Measurements from ENCODE around the gene EEF1AKMT2. TPM values are rescaled to one million over a fixed set of nuclear protein-coding genes. Genes with fewer than 3 reads are reported as not detected.
A peak's percentile ranks its signal among the peaks of the same experiment; 100 is the strongest.

Gene EEF1AKMT2
- total and polyA plus RNA-seq, 4 experiments from 2014 or later = 18.2 to 31.1 (median 22.1) TPM

- intact Hi-C loops (cut with micrococcal nuclease) = loop anchor here (1.0 to 5.0 kb wide), 4 partner anchors 48 to 749 kb away; partner anchors contain the start of genes EEF1AKMT2 and LHPP
Measured at GRCh38 chr10:124743191-124744101, 48.2 kb downstream of the EEF1AKMT2 start.

GRCh38 chr10:124742413-124743190, 49.1 kb downstream of the EEF1AKMT2 start:
- H3K4me1 Mint-ChIP-seq = peaks cover 50 to 65% (median 58%) of the 10 kb centered on the region in 4 donors
- DNase-seq = peak in 2 of 5 donors; percentile 12 to 34
- POLR2A ChIA-PET (ENCODE audit: partially characterized antibody) = interaction anchor here (0.6 to 5.7 kb wide), 31 partner anchors 10 to 324 kb away, joined by 3 to 163 read pairs (median 14); partner anchors contain the start of genes ABRAXAS2, EEF1AKMT2 and OAT
- CTCF ChIA-PET (ENCODE audit: partially characterized antibody) = interaction anchor here (0.6 to 18.1 kb wide), 29 partner anchors 14 to 281 kb away, joined by 3 to 556 read pairs (median 20); partner anchors contain the start of gene LHPP
- intact Hi-C loops (cut with micrococcal nuclease) = loop anchor here (5.0 kb wide), 1 partner anchor 340 kb away; no protein-coding TSS in a partner anchor
- H3K27ac ChIP-seq (ENCODE audit: low read depth, low read length) = peak overlapping the region; percentile 64
- peak overlapping the region; percentile 95 to 100 (median 98) for H3K4me3 Mint-ChIP-seq
- peaks cover 60% of the 10 kb centered on the region for H3K4me1 ChIP-seq (ENCODE audit: insufficient read depth, low read length)
- H3K36me3 Mint-ChIP-seq = peaks cover 0 to 15% of the 10 kb centered on the region in 2 donors
- no peaks in the 10 kb centered on the region for H3K9me3 Mint-ChIP-seq
- H3K36me3 ChIP-seq (ENCODE audit: insufficient read depth, low read length) = no peaks in the 10 kb centered on the region
- H3K27ac Mint-ChIP-seq = peak overlapping the region; percentile 87 to 97 (median 94)
- no peaks in the 10 kb centered on the region for H3K27me3 Mint-ChIP-seq
- H3K9me3 ChIP-seq (ENCODE audit: control insufficient read depth in 1 of 2, low read length in 2 of 2) = no peaks in the 10 kb centered on the region
- no peaks in the 10 kb centered on the region for H3K27me3 ChIP-seq (ENCODE audit: insufficient read depth, low read length)
- H3K4me3 ChIP-seq (ENCODE audit: low read length in 2 of 2) = peak overlapping the region; percentile 57 to 79

More at GRCh38 chr10:124743191-124744101, 48.2 kb downstream of the EEF1AKMT2 start:
- Mint-ChIP-seq H3K27ac (peak overlapping the region; percentile 91 to 99 (median 96)), H3K36me3 (peaks cover 0 to 15% of the 10 kb centered on the region in 2 donors), H3K4me1 (peaks cover 43 to 57% (median 50%) of the 10 kb centered on the region in 4 donors), H3K9me3 (no peaks in the 10 kb centered on the region), H3K4me3 (peak overlapping the region; percentile 95 to 100 (median 98)), H3K27me3 (no peaks in the 10 kb centered on the region)
- ChIA-PET POLR2A (ENCODE audit: partially characterized antibody) (interaction anchor here (0.6 to 5.7 kb wide), 23 partner anchors 11 to 324 kb away, joined by 3 to 163 read pairs (median 18); partner anchors contain the start of gene OAT), CTCF (ENCODE audit: partially characterized antibody) (interaction anchor here (0.6 to 18.1 kb wide), 20 partner anchors 13 to 282 kb away, joined by 3 to 556 read pairs (median 35); partner anchors contain the start of gene LHPP)
- DNase-seq = peak in 4 of 5 donors; percentile 22 to 63 (median 30)
- H3K9me3 ChIP-seq (ENCODE audit: control insufficient read depth in 1 of 2, low read length in 2 of 2) = no peaks in the 10 kb centered on the region
- H3K36me3 ChIP-seq (ENCODE audit: insufficient read depth, low read length) = no peaks in the 10 kb centered on the region
- H3K4me1 ChIP-seq (ENCODE audit: insufficient read depth, low read length) = peaks cover 52% of the 10 kb centered on the region
- H3K27me3 ChIP-seq (ENCODE audit: insufficient read depth, low read length) = no peaks in the 10 kb centered on the region
- H3K27ac ChIP-seq (ENCODE audit: low read depth, low read length) = peak overlapping the region; percentile 64
- peak overlapping the region; percentile 57 to 79 for H3K4me3 ChIP-seq (ENCODE audit: low read length in 2 of 2)

GRCh38 chr10:124741922-124742412, 49.7 kb downstream of the EEF1AKMT2 start:
- H3K4me1 Mint-ChIP-seq = peaks cover 57 to 72% (median 65%) of the 10 kb centered on the region in 4 donors
- Histone ChIP-seq H3K27ac (ENCODE audit: low read depth, low read length) (peak overlapping the region; percentile 64), H3K36me3 (ENCODE audit: insufficient read depth, low read length) (no peaks in the 10 kb centered on the region), H3K4me1 (ENCODE audit: insufficient read depth, low read length) (peaks cover 67% of the 10 kb centered on the region), H3K27me3 (ENCODE audit: insufficient read depth, low read length) (no peaks in the 10 kb centered on the region), H3K9me3 (ENCODE audit: control insufficient read depth in 1 of 2, low read length in 2 of 2) (no peaks in the 10 kb centered on the region), H3K4me3 (ENCODE audit: low read length in 2 of 2) (peak overlapping the region; percentile 57 to 79)
- H3K27me3 Mint-ChIP-seq = no peaks in the 10 kb centered on the region
- ChIA-PET POLR2A (ENCODE audit: partially characterized antibody) (interaction anchor here (0.5 to 5.7 kb wide), 37 partner anchors 9 to 277 kb away, joined by 3 to 163 read pairs (median 13); partner anchors contain the start of genes ABRAXAS2 and EEF1AKMT2), CTCF (ENCODE audit: partially characterized antibody) (interaction anchor here (0.8 to 18.1 kb wide), 39 partner anchors 13 to 280 kb away, joined by 3 to 556 read pairs (median 8); partner anchors contain the start of gene LHPP)
- intact Hi-C loops (cut with micrococcal nuclease) = loop anchor here (1.0 to 5.0 kb wide), 12 partner anchors 9 to 340 kb away; no protein-coding TSS in a partner anchor
- peak overlapping the region; percentile 87 to 97 (median 96) for H3K27ac Mint-ChIP-seq
- peak overlapping the region; percentile 95 to 100 (median 98) for H3K4me3 Mint-ChIP-seq
- no peaks in the 10 kb centered on the region for H3K9me3 Mint-ChIP-seq
- peaks cover 3 to 15% of the 10 kb centered on the region in 2 donors for H3K36me3 Mint-ChIP-seq
- DNase-seq = peak in 4 of 5 donors; percentile 35 to 61 (median 41)

GRCh38 chr10:124741281-124741921, 50.3 kb downstream of the EEF1AKMT2 start:
- POLR2A ChIA-PET (ENCODE audit: partially characterized antibody) = interaction anchor here (0.5 to 5.7 kb wide), 40 partner anchors 9 to 323 kb away, joined by 3 to 163 read pairs (median 10); partner anchors contain the start of genes EEF1AKMT2, LHPP and OAT
- peak overlapping the region; percentile 87 to 97 (median 96) for H3K27ac Mint-ChIP-seq
- H3K36me3 ChIP-seq (ENCODE audit: insufficient read depth, low read length) = no peaks in the 10 kb centered on the region
- no peaks in the 10 kb centered on the region for H3K27me3 ChIP-seq (ENCODE audit: insufficient read depth, low read length)
- CTCF ChIA-PET (ENCODE audit: partially characterized antibody) = interaction anchor here (0.8 to 18.1 kb wide), 39 partner anchors 13 to 217 kb away, joined by 3 to 556 read pairs (median 8); no protein-coding TSS in a partner anchor
- H3K4me1 Mint-ChIP-seq = peaks cover 60 to 77% (median 69%) of the 10 kb centered on the region in 4 donors
- intact Hi-C loops (cut with micrococcal nuclease) = loop anchor here (1.0 to 5.0 kb wide), 12 partner anchors 8 to 339 kb away; no protein-coding TSS in a partner anchor
- peak; percentile 77 to 82 (median 79) for DNase-seq
- peak overlapping the region; percentile 57 to 79 for H3K4me3 ChIP-seq (ENCODE audit: low read length in 2 of 2)
- H3K27me3 Mint-ChIP-seq = no peaks in the 10 kb centered on the region
- peaks cover 4 to 15% of the 10 kb centered on the region in 2 donors for H3K36me3 Mint-ChIP-seq
- H3K4me3 Mint-ChIP-seq = peak overlapping the region; percentile 95 to 100 (median 98)
- peaks cover 72% of the 10 kb centered on the region for H3K4me1 ChIP-seq (ENCODE audit: insufficient read depth, low read length)
- H3K9me3 ChIP-seq (ENCODE audit: control insufficient read depth in 1 of 2, low read length in 2 of 2) = no peaks in the 10 kb centered on the region
- H3K27ac ChIP-seq (ENCODE audit: low read depth, low read length) = peak overlapping the region; percentile 64
- no peaks in the 10 kb centered on the region for H3K9me3 Mint-ChIP-seq

GRCh38 chr10:124740369-124741280, 51.1 kb downstream of the EEF1AKMT2 start:
- ChIA-PET POLR2A (ENCODE audit: partially characterized antibody) (interaction anchor here (0.6 to 5.7 kb wide), 39 partner anchors 8 to 322 kb away, joined by 3 to 163 read pairs (median 10); partner anchors contain the start of genes EEF1AKMT2, LHPP and OAT), CTCF (ENCODE audit: partially characterized antibody) (interaction anchor here (0.7 to 18.1 kb wide), 38 partner anchors 14 to 217 kb away, joined by 3 to 556 read pairs (median 8); no protein-coding TSS in a partner anchor)
- Mint-ChIP-seq H3K4me1 (peaks cover 67 to 85% (median 76%) of the 10 kb centered on the region in 4 donors), H3K4me3 (peak overlapping the region; percentile 95 to 100 (median 98)), H3K27me3 (no peaks in the 10 kb centered on the region), H3K9me3 (no peaks in the 10 kb centered on the region), H3K36me3 (peaks cover 4 to 15% of the 10 kb centered on the region in 2 donors), H3K27ac (peak overlapping the region; percentile 87 to 97 (median 96))
- Histone ChIP-seq H3K27me3 (ENCODE audit: insufficient read depth, low read length) (no peaks in the 10 kb centered on the region), H3K4me1 (ENCODE audit: insufficient read depth, low read length) (peaks cover 80% of the 10 kb centered on the region), H3K9me3 (ENCODE audit: control insufficient read depth in 1 of 2, low read length in 2 of 2) (no peaks in the 10 kb centered on the region), H3K4me3 (ENCODE audit: low read length in 2 of 2) (peak overlapping the region; percentile 57 to 79), H3K36me3 (ENCODE audit: insufficient read depth, low read length) (no peaks in the 10 kb centered on the region), H3K27ac (ENCODE audit: low read depth, low read length) (peak overlapping the region; percentile 64)
- intact Hi-C loops (cut with micrococcal nuclease) = loop anchor here (1.0 to 5.0 kb wide), 12 partner anchors 7 to 338 kb away; no protein-coding TSS in a partner anchor
- peak in 2 of 5 donors; percentile 75 for DNase-seq
